ENCODE data around the gene SH3RF2. TPM values are rescaled to one million over a fixed set of nuclear protein-coding genes. Genes with fewer than 3 reads are reported as not detected.

Gene SH3RF2
- total and polyA plus RNA-seq, 9 donors: 0.30 to 6.5 (median 0.81) TPM

DNA sequence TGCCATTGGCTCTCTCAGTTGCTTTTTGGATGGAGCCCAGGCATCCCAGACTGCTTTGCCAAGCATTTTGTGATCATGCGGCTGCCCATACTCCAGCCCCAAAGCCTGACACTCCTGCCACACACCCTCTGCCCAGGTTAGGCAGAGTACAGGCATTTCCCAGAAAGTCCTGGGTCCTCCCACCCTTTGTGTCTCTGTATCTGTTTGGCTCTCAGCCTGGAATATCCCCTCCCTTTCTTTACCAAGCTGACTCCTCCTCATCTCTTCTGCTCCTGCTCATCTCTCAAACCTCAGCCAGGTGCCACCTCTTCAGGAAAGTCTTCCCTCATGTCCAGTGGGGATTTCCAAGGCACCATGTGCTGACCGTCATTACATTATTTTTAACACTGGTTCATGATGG, 14.3 kb upstream of the SH3RF2 start:
- intact Hi-C loops (cut with DNase I): no loop called here
- Histone ChIP-seq H3K27me3 (no peaks in the 10 kb centered on the region), H3K4me3 (no peak overlapping the region), H3K27ac (no peak overlapping the region), H3K4me1 (ENCODE audit: insufficient read depth) (no peaks in the 10 kb centered on the region), H3K36me3 (no peaks in the 10 kb centered on the region), H3K9me3 (no peaks in the 10 kb centered on the region)
- 65 to 84% (median 73%) methylated on average over 2 of the region's 2 CpGs for WGBS, 3 donors
- TF ChIP-seq POLR2A (IDR thresholded peaks at IDR 0.05) (no peak), CTCF (IDR thresholded peaks at IDR 0.05) (no peak)
- DNase-seq: no peak

DNA sequence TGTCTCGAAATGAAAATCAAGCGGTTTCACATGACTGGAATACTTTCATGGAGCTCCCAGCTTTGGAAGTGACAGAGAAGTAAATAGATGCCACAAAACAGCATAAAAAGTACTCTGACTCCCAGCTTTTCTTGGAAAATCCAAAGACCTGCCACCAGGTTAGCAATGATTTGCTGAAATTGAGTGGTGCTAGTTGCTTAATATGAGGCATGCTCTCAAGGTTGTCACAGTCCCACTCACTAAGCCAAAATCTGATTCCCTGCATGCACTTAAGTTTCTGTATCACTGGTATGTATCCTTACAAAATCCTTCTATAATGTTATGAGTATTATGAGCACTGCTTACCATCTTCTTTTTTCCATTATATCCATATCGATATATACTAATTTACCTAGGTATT, 13.0 kb upstream of the SH3RF2 start:
- TF ChIP-seq POLR2A (IDR thresholded peaks at IDR 0.05): no peak
- TF ChIP-seq CTCF (IDR thresholded peaks at IDR 0.05): no peak
- no peak for TF ChIP-seq EP300 (IDR thresholded peaks at IDR 0.05)
- no peak for DNase-seq
- Histone ChIP-seq H3K4me3 (no peak overlapping the region), H3K4me1 (ENCODE audit: insufficient read depth) (no peaks in the 10 kb centered on the region), H3K36me3 (no peaks in the 10 kb centered on the region), H3K9me3 (no peaks in the 10 kb centered on the region), H3K27me3 (no peaks in the 10 kb centered on the region), H3K27ac (no peak overlapping the region)
- intact Hi-C loops (cut with DNase I): no loop called here
- 90 to 92% (median 91%) methylated on average over 3 of the region's 3 CpGs for WGBS, 3 donors

DNA sequence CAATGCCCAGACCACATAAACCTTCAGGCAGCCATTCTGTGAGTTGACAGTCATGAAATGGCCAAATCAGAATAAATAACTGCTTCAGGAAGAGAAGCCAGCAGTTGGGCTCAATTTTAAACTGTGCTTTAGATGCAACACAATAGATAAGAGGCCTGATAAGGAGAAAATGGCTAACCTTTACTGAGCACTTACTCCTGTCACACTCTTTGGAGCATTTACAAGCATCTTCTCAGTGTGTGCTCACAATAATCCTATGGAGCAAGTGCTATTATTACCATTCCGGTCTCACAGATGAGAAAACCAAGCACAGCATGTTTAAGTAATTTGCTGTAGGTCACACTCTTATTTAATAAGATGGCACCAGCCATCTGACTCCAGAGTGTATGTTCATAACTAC, 11.5 kb upstream of the SH3RF2 start:
- intact Hi-C loops (cut with DNase I): no loop called here
- H3K4me3 ChIP-seq: no peak overlapping the region
- 92 to 94% (median 94%) methylated on average over 1 of the region's 1 CpG for WGBS, 3 donors
- H3K27me3 ChIP-seq: no peaks in the 10 kb centered on the region
- H3K27ac ChIP-seq: no peak overlapping the region
- no peaks in the 10 kb centered on the region for H3K36me3 ChIP-seq
- H3K9me3 ChIP-seq: no peaks in the 10 kb centered on the region
- no peaks in the 10 kb centered on the region for H3K4me1 ChIP-seq (ENCODE audit: insufficient read depth)
- no peak for TF ChIP-seq CTCF (IDR thresholded peaks at IDR 0.05)
- no peak for TF ChIP-seq EP300 (IDR thresholded peaks at IDR 0.05)
- TF ChIP-seq POLR2A (IDR thresholded peaks at IDR 0.05): no peak
- no peak for DNase-seq

- TF ChIP-seq POLR2A (IDR thresholded peaks at IDR 0.05) (no peak), CTCF (IDR thresholded peaks at IDR 0.05) (no peak), EP300 (IDR thresholded peaks at IDR 0.05) (no peak)
- Histone ChIP-seq H3K4me1 (ENCODE audit: insufficient read depth) (no peaks in the 10 kb centered on the region), H3K36me3 (no peaks in the 10 kb centered on the region), H3K9me3 (no peaks in the 10 kb centered on the region), H3K4me3 (no peak overlapping the region), H3K27me3 (no peaks in the 10 kb centered on the region), H3K27ac (no peak overlapping the region)
- 0 to 12% (median 10%) methylated on average over 1 of the region's 1 CpG for WGBS, 3 donors
- no peak for DNase-seq
- intact Hi-C loops (cut with DNase I): no loop called here
These were observed 11.0 kb upstream of the SH3RF2 start for GRCh38 chr5:145925353-145925752.

DNA sequence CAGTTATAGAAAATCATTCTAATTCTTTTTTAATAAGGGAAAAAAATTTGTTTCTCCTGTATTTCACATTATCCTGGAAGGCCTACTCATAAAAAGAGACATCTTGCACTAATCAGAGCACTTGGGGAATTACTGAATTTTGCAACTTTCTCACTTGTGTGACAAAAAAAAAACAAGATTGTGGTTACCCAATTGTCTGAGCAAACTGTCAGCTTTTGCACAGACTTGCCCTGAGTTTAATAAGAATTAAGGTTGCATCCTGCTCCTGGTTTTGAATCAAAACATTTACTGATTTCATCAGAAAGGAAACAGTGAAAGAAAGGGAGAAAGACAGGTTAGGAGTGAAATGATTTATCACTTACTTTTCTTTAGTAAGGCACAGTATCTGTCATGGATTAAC, 10.6 kb upstream of the SH3RF2 start:
- Histone ChIP-seq H3K27ac (no peak overlapping the region), H3K4me3 (no peak overlapping the region), H3K36me3 (no peaks in the 10 kb centered on the region), H3K9me3 (no peaks in the 10 kb centered on the region), H3K27me3 (no peaks in the 10 kb centered on the region), H3K4me1 (ENCODE audit: insufficient read depth) (no peaks in the 10 kb centered on the region)
- no peak for DNase-seq
- no peak for TF ChIP-seq CTCF (IDR thresholded peaks at IDR 0.05)
- TF ChIP-seq POLR2A (IDR thresholded peaks at IDR 0.05): no peak
- no peak for TF ChIP-seq EP300 (IDR thresholded peaks at IDR 0.05)
- intact Hi-C loops (cut with DNase I): no loop called here

All from ovary (tissue), 9 donors.